GM11168 (cell line): Measurements from ENCODE around the gene ACTN4.

ENCODE experiments used
- in situ Hi-C: fragments of 300-500 bp; cut with MboI; formaldehyde crosslinking; loops from one replicate; pipeline ENCODE4 v1.12.0; 2022; ENCODE audit warnings: low sequenced_read_pairs; ENCODE audit not compliant: unreplicated experiment

ACTN4 gene

GRCh38 chr19:38690832-38691231 lies 43.4 kb downstream of the ACTN4 start:
- in situ Hi-C loops = no loop called here

- in situ Hi-C loops = no loop called here
Measured at GRCh38 chr19:38691938-38692457, 44.5 kb downstream of the ACTN4 start.

- in situ Hi-C loops = no loop called here
Measured at GRCh38 chr19:38692458-38693379, 45.3 kb downstream of the ACTN4 start.

GRCh38 chr19:38693380-38694223 lies 46.2 kb downstream of the ACTN4 start:
- in situ Hi-C loops = no loop called here

GRCh38 chr19:38695317-38695683 lies 47.9 kb downstream of the ACTN4 start:
- in situ Hi-C loops = no loop called here

GRCh38 chr19:38695832-38696728 lies 48.6 kb downstream of the ACTN4 start:
- in situ Hi-C loops = no loop called here

DNA sequence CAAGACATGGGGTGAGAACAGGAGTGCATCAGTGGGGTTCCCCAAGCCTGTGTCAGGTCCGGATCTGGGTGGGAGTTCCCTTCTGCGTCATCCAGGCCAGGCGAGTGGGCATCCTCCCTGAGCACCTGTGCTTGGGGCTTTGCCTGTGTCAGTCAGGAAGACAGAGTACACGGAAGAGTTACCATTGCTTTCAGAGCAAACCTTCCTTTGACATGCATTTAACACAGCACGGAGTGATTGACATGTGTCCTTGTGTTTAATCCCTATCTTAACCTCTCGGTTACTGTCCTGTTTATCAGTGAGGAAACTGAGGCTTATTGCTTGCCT lies 49.2 kb downstream of the ACTN4 start:
- in situ Hi-C loops = no loop called here

DNA sequence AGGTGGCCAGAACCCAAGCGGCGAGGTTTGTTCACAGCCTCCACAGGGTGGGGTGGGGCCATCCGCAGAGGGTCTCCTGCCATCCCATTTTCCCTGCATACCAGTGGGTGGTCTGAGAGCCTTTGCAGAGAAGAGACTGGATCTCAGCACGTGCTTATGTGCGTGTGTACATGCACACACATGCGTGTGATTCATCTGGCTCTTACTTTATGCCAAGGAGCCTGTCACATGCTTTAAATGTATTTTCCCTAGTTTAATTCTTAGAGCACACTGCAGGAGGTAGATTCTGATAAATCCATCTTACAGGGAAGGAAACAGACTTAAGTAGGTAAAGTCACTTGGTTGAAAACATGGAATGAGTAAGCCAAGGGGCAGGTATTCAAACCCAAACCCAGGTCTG lies 49.7 kb downstream of the ACTN4 start:
- in situ Hi-C loops = no loop called here

GRCh38 chr19:38697641-38698071 lies 50.2 kb downstream of the ACTN4 start:
- in situ Hi-C loops = no loop called here

DNA sequence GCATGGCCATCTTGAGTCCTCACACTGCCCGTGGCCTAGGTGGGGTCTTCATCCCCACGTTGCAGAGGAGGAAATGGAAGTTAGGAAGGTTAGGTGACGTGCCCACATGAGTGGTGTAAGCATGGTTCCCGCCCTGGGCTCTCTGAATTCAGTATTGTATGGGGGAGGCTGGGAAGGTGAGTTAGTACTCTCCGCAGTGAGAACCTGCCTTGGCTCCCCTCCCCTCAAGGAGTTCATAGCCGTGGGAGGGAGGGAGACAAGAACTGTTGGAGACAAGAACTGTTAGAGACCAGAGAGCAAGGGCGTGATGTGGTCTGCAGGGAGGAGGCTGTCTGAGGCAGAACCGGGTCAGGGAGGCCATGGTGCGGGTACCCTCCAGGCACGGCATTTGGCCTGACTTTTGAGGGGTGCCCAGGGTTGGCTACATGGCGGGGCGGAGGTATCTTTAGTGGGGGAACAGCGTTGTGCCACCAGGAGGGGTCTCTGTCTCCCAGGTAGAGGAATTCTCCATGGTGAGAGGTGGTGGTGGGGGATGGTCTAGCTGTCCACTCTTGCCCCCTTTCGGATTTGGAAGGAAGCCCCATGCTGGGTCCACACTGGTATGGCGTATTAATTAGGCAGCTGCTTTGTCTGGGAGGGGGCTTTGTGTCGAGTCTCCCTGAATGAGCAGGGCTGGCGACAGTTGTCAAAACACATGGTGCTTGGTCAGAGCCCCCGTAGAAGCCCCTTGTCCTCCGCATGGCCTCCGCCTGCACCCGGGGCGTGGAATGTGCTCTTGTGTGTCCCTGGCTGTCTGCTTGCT lies 51.0 kb downstream of the ACTN4 start:
- in situ Hi-C loops = no loop called here

DNA sequence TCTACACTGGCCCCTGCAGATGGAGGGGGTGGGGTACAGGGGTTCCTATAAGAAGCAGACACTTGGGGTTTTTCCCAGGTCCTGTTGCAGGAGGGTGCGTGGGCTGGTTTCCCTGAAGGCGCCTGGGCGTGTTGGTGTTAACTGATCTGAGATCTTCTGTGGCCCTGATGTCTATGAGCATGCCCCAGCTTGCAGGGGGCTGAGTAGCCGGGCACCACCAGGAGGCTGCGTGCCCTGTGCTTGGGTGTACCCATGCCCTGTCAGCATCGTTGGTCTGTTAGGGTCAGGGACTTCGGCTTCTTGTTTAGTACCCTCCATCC lies 51.5 kb downstream of the ACTN4 start:
- in situ Hi-C loops = no loop called here

DNA sequence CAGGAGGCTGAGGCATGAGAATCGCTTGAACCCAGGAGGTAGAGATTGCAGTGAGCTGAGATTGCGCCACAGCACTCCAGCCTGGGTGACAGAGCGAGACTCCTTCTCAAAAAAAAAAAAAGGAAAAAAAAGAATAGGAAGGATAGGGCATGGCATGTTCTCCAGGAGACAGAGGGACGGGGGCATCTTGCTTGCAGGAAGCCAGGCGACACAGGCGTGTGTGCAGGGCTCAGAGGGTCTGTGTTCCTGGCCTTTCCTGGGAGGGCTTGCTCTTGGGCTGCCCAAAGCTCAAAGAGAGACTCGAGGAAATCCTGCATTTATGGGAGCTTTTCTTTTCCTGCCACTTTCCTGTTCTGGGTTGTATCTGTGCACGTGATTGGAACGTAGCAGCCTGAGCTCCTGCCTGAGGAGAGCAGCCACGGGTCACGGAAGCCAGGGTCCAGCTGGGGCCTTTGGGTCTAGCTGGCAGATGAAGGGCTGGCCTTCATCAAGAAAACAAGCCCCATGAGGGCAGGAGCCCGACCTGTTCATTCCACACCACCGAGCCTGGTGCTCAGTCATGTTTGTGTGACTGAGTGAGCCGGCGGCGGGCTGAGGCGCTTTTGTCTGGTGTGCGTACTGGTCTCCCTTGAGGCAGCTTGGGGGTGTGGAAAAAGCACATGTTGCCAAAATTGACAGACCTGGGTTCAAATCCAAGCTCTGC lies 52.3 kb downstream of the ACTN4 start:
- in situ Hi-C loops = no loop called here

DNA sequence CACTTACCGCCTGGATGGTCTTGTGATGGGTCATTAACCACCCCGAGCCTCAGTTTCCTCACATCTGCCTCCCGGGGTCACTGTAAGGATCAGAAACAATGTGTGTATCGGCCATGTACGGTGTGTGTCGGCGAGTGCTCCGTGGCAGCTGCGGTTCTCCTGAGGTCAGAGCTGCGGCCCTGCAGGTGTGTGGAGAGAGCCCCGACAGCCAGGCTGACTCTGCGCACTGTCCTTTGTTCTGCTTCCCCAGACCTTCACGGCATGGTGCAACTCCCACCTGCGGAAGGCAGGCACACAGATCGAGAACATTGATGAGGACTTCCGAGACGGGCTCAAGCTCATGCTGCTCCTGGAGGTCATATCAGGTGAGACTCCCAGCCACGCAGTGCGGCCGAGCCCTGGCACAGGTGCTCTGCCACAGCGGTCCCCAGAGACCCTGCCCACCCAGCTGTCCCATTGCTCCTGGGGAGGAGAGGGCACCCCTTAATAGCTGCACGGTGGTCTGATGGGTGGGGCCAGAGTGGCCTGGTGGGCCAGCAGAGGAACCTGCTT lies 53.0 kb downstream of the ACTN4 start:
- in situ Hi-C loops = no loop called here

DNA sequence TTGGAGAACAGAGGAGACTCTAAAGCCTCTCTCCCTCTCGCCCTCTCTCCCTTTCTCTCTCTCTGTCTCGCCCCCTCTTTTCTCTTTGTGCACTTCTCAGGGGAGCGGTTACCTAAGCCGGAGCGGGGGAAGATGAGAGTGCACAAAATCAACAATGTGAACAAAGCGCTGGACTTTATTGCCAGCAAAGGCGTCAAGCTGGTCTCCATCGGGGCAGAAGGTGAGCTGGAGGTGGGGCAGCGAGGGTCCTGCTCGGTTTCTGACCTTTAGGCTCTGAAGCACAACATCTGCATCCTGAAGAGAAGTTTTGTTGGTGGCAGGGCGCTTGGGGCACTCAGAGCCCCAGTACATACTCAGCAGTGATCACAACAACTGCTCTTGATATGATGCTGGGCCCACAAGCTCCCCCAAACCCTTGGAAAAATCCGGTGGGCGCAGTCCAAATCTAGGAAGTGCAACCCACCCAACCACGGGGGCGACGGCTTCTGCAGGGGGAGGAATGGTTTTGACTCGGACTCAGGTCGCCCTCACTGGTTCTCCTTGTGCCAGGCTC lies 53.5 kb downstream of the ACTN4 start:
- in situ Hi-C loops = no loop called here

DNA sequence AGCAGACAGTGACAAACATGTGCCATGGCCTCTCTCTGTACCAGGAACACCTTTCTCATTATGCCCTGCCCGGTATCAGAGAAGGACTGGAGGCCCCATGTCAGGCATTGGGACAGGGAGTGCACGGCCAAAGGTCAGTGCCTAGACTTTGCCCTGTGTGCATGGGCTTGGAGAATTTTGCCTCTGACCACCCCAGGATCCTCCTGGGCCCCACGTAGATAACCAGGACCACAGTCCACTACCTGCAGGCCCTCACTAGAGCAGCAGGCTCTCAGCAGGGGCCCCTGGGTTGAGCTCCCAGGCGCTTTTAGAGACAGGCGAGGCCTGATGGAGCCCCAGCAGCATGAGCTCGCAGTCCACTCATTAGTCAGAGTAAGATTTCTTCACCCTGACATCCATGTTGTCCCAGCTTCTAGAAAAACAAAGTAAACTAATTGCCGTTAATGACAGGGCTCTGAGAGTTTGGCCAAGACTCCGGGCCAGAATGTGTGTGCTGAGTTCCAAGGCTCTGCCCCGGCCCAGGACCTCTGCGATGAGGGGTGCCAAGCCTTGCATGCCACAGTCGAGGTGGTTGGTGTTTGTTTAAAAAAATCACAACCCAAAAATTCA lies 54.1 kb downstream of the ACTN4 start:
- in situ Hi-C loops = no loop called here

- in situ Hi-C loops = no loop called here
Measured at GRCh38 chr19:38702278-38702677, 54.8 kb downstream of the ACTN4 start.

- in situ Hi-C loops = no loop called here
Measured at GRCh38 chr19:38703509-38703908, 56.1 kb downstream of the ACTN4 start.

GRCh38 chr19:38704488-38705026 lies 57.1 kb downstream of the ACTN4 start:
- in situ Hi-C loops = no loop called here
